HG03045 (cell line): ENCODE measurements around the gene FAM110C.
"Not testable (repeated sequence)": the region's sequence is repeated elsewhere in the genome, so short reads cannot be mapped to it uniquely, and the experiment has no call there.

Experiments used
- ATAC-seq: cut with Tn5 transposase; IDR thresholded peaks from one replicate; pipeline ENCODE4 v1.9.1; 2021; ENCODE audit warnings: mild to moderate bottlenecking, moderate library complexity; ENCODE audit not compliant: unreplicated experiment

FAM110C gene

DNA sequence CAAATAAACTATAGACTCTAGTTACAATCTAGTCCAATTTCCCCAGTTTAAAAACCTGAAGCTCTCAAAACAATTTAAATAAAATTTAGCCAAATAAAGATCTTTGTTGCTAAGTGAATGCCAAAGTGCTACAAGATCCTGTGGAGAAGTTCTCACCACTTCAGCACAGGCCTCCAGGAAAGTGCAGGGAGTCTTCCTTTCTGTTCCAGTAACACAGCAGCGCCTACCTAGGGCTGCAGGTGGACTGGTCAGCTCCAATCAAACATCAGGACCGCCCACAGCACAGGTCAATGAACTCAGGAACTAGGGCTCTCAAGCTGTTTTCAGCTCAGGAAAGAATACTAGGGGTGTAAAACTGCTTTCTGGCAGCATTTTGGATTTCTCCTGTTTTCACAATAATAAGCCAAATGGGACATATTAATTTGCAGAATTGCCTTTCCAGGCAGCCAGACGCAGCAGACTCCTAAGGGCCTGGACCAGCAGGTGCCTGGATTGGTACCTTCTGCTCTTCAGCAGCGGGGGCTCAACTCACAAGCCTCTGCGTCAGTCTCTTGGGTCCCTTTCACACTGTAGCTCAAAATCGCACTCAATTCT is 1.5 kb downstream of the FAM110C start:
- ATAC-seq: no peak

DNA sequence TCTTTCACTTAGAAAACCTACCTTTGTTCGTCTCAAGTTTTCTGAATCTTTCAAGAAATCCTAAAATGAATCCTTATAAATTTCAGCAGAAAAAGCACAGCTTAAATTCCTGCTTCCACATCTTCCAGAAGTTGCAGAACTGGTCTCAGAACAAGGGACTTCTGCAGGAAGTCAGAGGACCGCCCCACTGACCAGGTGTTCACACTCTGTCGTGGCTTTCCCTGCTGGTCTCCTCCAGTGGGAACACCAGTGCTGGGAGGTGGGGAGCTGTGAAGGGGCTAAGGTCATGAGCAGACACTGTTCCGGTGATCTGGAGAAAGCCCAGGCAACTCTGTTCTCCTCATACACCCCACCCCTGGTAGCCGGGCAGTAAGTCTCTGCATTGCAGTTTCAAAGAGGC is 3.5 kb downstream of the FAM110C start:
- ATAC-seq: no peak

DNA sequence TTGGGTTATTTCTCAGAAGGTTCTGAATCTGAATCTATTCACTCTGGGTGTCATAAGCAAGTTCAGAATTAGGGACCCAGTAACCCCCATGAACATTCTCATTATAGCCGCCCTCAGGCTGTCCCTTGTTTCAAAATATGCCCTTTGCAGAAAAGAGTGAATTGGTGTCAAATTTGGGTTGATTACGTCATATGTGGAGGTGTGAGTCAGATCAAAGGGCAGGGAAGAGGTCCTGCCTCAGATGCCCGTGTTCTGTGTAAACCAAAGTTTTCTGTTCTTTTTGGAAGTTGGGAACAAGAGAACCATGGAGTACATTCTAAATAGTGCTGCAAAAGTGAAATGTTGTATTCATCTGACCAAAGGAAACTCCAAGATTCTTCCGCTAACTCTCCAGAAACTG is 5.8 kb downstream of the FAM110C start:
- no peak for ATAC-seq

DNA sequence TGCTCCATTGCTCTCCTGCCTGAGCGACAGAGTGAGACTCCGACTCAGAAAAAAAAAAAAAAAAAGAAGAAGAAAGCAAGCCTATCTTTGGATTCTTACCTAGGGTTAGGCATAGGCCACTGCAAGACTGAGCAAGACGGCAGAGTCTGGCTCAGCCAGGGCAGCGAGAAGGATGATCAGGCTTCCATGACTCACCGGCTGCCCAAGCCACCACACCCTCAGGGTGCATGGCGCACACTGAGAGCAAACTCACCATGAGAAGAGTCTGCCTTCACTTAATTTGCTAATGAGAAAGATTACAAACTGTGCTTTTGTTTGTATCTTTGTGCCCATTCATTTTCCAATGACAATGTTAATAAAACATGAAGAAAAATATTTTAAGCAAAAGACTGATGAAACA is 8.2 kb downstream of the FAM110C start:
- ATAC-seq: no peak

DNA sequence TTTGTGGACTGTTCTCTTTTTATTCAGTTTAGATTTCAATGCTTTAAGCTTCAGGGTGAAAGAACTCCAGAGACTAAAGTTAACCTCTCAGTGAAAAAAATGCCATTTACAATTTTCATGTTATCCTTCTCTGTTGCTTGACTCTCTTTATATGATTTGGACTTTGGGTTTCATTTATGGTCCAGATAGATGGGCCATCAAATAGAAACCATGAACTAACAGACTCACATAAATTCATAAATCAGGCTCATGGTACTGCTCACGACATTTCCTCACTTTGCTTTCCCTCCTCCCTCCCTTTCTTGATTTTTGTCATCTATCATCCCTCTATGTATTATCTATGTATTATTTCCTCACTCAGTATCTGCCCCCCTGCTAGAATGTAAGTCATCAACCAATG is 10.0 kb downstream of the FAM110C start:
- no peak for ATAC-seq

DNA sequence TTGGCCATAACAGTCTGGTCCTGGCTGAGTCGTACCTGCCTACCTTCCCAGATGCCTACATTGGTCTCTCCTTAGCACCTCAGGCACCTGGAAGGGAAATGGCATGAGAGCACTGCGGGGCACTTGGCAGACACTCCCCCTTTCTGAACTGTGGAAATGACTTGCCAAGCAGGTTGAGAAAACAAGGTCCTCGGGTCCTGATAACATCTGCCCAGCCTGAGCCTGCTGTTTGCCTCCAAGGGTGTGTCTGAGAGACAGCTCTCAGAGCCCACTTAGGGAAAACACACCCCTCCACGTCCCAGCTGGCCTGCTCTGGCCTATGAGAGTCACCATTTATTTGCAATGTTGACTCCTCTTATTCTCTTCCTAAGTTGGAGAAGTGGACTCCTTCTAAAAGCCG is 10.5 kb downstream of the FAM110C start:
- no peak for ATAC-seq

DNA sequence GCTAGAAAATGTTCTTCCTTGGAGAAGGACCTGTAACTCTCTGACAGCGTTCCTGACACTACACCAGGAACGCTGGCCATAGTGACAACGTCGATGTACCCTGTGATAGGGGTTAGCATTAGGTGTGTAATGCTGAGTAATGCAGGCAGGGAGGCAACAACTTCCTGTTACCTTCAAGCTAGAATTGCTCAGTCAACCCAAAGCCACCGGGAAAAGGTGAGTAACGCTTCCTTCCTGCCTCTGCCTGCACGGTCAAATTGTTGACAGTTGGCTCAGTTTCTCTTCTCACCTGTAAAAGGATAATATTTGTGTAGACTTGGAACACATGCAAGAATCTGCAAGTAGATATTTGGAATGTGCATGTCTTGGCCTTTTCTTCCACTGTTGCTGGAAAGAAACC is 12.7 kb downstream of the FAM110C start:
- no peak for ATAC-seq

DNA sequence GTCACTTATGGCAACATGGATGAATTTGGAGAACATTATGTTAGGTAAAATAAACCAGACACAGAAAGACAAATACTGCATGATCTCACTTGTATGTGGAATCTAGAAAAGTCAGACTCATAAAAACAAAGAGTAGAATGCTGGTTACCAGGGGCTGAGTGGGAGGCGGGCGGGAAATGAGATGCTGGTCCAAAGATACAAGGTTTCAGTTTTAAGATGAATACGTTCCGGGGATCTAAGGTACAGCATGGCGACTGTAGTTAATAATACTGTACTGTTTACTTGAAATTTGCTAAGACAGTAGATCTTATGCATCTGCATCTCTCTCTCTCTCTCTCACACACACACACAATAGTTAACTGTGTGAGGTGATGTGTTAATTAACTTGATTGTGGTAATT is 14.2 kb downstream of the FAM110C start:
- ATAC-seq: no peak

DNA sequence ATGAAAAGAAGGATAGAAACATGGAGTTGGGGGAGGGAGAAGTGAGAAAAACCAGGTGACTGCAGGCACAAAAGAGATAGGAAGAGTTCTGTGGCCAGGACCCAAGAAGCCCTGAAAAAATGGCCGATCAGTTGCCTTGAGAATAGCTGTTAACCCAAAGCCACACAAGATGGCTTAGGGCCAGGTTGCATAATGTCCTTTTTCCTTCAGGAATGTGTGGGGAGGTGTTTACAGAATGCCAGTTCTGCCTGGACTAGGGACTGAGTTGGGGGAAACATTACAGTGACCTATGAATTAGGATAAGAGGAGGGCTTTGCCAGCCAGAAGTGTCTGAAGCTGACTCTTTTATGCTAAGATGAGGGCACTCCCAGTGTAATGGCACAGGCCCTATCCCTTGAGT is 17.1 kb downstream of the FAM110C start:
- ATAC-seq: no peak

DNA sequence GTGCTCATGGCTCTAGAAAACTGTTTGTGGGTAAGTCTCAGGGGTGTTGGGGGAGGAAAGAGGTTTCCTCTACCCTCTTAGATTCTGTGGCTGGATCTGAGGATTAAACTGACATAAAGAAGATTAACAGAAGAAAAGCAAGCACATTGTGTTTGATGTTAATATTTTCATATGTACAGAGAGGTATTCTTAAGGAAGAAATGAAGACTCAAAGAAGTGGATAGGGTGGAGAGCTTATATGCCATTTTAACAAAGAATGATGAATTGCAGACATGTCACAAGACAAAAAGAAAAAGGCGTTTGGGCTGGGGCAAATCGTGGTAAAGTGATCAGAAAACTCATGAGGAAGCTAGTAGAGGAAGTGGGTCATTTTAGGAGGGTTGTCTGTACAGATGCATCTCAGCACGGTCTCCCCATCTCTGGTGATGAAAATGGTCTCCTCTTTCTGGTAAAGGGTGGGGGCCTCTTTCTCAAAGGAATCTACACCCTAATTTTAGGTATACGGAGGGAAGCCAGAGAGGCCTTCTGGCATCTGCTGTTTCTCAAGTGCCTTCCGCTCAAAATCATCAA is 17.8 kb downstream of the FAM110C start:
- ATAC-seq: no peak

DNA sequence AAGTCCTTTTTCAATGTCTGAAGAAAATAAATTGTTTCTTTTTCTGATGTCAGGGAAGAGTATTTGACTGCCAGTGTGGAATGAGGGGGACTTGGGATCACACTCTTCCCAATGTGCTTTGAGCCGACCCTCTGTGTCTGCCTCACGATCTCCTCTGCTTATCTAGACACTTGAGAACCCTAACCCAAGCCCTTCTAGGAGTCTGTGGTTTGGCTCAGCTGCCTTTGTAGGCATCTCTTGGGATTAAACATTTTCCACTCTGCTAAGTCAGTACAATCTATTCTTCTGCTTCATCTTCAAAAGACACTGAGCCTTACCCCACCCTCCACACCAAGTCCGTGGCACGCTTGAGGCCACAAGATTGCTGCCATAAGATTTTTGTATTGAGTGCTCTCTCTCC is 19.4 kb downstream of the FAM110C start:
- ATAC-seq: no peak

DNA sequence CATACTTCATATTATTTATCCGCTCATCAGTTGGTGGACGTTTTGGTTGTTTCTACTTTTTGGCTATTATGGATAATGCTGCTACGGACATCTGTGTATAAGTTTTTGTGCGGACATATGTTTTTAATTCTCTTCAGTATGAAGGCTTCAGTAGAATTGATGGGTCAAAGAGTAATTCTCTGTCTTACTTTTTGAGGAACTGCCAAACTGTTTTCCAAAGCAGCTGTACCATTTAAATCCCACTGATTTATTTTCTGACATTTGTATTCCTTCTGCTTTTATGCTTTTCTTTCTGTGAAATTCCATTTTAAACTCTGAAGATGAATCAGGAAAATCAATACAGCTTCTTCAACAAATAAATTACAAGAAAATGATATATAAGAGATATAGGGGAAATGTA is 20.8 kb downstream of the FAM110C start:
- no peak for ATAC-seq

DNA sequence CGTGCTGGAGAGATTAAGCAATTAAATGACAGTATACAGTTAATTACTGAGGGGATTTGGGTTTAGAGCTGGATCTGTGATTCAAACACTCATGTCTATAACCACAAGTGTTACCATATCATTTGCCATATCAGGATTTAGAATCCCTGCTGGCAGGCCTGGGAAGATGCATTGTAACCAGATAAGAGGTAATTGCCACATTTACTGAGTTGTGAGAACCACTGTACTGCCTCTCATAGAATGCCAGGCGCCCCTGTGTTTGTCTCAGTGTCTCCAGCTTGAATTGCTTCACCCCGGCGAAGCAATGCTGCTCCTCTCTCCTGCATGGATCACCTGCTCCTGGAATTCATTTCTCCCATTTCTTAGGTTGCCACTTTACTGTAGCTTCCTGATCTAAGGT is 21.7 kb downstream of the FAM110C start:
- ATAC-seq: not testable (repeated sequence)

DNA sequence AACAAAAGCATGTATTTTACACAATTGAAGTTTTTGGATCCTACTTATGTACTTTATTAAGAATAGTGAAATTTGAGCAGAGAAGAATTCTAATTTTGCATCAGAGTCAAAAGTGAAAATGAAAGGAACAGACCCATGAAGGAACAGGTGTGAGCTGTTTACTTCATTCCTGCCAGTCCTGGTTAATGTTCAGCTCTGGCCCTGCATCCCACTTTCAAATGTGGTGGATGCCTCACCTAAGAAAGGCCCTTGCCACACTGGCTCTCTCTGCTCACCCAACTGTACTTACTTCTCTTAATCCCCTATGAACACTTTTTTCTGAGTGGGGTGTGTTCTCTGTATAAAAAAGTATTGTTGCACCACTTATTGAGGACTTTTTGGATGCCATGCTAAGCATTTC is 22.2 kb downstream of the FAM110C start:
- peak; percentile 85 for ATAC-seq

DNA sequence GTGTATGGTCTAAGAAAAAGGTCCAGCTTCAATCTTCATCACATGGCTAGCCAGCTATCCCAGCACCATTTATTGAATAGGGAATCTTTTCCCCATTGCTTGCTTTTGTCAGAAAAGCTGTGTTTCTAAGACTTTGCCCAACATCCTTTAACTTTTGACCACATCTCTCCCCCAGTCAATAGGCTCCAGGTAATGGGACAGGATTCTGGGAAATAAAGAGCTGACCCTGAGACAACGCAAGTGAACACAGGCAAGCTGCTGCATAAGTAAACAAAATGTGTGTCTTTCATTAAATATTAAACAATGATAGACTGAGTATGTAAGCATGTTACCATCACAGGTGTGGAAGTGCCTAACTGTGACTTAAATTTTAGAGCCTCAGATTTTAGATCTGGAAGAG is 23.0 kb downstream of the FAM110C start:
- ATAC-seq: no peak

DNA sequence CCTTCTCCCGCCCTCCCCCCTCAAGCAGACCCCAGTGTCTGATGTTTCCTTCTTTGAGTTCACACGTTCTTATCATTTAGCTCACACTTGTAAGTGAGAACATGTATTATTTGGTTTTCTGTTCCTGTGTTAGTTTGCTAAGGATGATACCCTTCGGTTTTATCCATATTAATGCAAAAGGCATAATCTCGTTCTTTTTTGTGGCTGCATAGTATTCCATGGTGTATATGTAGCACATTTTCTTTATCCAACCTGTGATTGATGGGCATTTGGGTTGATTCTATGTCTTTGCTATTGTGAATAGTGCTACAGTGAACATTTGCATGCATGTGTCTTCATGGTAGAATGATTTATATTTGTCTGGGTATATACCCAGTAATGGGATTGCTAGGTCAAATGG is 24.1 kb downstream of the FAM110C start:
- not testable (repeated sequence) for ATAC-seq

DNA sequence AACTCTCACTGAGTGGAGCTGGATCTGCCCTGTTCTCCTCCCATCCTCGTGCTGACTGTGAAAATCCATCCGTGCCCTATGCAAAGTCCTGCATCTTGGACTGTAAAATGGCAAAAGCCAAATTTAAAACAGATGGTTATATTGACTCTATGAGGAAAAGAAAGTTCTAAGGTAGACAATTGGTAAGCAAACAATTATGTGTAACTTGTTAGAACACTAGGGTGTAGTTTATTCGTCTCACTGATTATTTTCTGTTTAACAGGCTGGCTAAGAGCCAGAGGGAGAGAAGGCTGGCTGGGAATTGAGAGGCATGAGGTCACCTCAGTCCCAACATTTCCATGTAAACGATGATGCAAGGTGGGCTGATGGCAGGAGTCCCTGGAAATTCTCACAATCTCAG is 26.0 kb downstream of the FAM110C start:
- ATAC-seq: not testable (repeated sequence)

DNA sequence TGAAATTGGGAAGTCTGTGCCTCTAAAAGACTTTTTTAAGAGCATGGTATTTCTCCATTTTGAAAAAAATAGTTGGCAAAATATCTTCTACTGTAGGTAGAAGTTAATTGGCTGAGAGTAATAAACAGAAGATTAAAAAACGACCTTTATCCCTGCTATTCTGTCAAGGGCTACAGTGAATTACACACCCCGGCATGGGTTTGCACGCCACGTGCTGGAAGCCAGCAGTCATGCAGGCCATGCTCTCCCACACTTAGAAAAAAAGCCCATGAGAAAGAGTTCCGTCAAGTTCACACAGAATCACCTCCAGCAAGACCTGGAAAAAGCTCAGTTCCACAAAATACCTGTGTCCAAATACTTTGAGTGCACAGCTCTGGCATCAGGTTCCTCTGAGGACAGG is 26.8 kb downstream of the FAM110C start:
- no peak for ATAC-seq

DNA sequence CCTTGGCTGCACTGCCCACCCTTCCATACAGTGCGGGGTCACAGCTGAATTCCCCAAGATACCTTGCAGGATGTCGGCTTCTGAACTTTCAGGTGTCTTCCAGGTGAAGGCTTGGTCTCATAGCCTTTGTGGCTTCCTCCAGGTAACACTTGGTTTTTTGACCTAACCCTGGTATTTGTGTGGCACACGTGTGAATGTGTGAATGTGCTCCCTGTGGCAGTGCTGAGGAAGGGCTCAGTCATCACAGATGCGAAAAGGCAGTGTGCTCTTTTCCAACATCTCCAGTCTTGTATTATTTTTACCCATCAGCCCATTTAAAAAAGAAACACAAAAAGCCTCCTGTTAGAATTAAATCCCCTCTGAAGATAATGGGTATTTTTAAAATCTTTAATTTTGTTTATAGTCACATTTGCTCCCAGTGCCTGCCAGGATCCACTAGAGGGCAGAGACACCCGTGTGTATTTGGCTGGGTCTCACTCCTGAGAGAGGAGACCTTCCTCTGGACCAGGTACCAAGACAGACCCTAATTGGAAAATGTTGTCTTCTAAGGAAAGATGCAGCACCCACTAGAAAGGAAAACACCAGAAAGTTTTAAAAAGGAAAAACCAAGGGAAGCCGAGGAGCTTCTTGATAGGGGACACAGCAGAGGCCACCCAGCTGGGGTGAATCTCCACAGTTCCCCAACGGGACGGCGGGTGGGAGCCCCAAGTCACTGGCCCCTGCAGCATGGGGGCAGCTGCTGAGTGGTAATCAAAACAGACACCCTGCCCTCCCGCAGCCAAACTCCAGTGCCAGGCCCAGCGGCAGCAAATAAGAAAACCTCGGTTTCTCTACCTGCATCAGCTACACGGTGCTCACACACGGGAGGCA is 27.7 kb downstream of the FAM110C start:
- no peak for ATAC-seq

DNA sequence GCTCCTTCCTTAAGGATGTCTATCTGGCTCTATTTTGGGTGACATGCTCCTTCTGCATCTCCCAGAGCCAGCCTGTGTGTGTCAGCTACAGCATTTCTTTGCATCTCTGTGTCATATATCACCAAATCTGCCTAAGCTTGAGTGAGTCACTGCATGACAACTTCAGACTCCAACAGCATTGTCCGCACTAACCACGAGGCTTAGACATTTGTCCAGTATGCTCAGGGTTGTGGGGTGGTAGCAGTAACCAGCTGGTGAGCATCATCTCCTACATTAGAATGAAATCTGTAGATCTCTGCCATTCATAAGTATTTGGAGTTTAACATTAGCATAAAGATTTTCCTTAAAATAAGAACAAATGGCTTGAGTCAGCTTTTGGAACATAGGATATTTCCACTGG is 30.4 kb downstream of the FAM110C start:
- not testable (repeated sequence) for ATAC-seq

DNA sequence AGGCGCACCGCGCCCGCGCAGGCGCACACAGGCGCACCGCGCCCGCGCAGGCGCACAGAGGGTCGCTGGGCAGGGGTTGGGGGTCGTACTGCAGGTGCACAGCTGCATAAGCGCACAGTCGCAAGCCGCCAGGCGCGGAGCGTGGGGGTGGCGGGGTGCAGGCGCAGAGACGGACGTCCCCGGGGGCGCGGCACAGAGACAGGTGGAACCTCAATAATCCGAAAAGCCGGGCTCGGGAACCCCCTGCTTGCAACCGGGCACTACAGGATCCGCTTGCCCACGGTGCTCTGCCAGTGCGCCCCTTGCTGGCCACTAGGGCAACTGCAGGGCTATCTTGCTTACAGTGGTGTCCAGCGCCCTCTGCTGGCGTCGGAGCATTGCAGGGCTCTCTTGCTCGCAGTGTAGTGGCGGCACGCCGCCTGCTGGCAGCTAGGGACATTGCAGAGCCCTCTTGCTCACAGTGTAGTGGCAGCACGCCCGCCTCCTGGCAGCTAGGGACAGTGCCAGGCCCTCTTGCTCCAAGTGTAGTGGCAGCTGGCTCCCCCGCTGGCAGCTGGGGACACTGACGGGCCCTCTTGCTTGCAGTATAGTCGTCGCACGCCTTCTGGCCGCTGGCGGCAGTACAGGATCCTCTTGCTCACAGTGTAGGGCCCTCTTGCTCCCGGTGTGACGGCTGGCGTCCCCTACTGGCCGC is 34.9 kb downstream of the FAM110C start:
- ATAC-seq: no peak
